Subcutaneous adipose tissue (tissue), 4 donors: ENCODE data around the gene ZNF536. TPM values are rescaled to one million over a fixed set of nuclear protein-coding genes. Genes with fewer than 3 reads are reported as not detected.

ENCODE experiments used
- CTCF ChIP-seq: fragments of 450-650 bp; IDR thresholded peaks from one replicate; pipeline ENCODE4 v1.5.1; 2016; ENCODE audit warnings: low read depth, mild to moderate bottlenecking, control low read depth, antibody characterized with exemption, moderate library complexity
- total RNA-seq, 4 donors: library from RNA; depleted of rRNA; stranded (reverse); fragments of >200 nt; gene quantifications; one replicate each; pipeline ENCODE4 v1.1.0, GENCODE V29; 2016

The ZNF536 gene
- total RNA-seq, 4 donors from 2014 or later = under 0.01 to 0.17 TPM; not detected in 2

- TF ChIP-seq CTCF = no peak
Observed at GRCh38 chr19:30577551-30578105, 205.4 kb downstream of the ZNF536 start.

- no peak for TF ChIP-seq CTCF
Observed at GRCh38 chr19:30579419-30579818, 207.2 kb downstream of the ZNF536 start.

GRCh38 chr19:30580673-30581072 is 208.5 kb downstream of the ZNF536 start:
- no peak for TF ChIP-seq CTCF

- no peak for TF ChIP-seq CTCF
Observed at GRCh38 chr19:30584090-30584489, 211.9 kb downstream of the ZNF536 start.

GRCh38 chr19:30587869-30588268 is 215.7 kb downstream of the ZNF536 start:
- TF ChIP-seq CTCF = no peak

- TF ChIP-seq CTCF = no peak
Observed at GRCh38 chr19:30590596-30591229, 218.5 kb downstream of the ZNF536 start.

GRCh38 chr19:30593356-30593755 is 221.2 kb downstream of the ZNF536 start:
- no peak for TF ChIP-seq CTCF
